B cell (primary cell): Measurements from ENCODE around the gene SRRM5. TPM values are rescaled to one million over a fixed set of nuclear protein-coding genes. Genes with fewer than 3 reads are reported as not detected.
"Not testable (repeated sequence)": the region's sequence is repeated elsewhere in the genome, so short reads cannot be mapped to it uniquely, and the experiment has no call there.

Experiments
- ATAC-seq: fragments of 200-7000 bp; cut with Tn5 transposase; one replicate; pipeline ENCODE4 v1.10.0; 2021; ENCODE audit warnings: low read depth, mild to moderate bottlenecking, moderate number of reproducible peaks, moderate library complexity
- CTCF ChIA-PET: fragments of 350-600 bp; sonication (Branson Sonifier 250); formaldehyde crosslinking; loops from one replicate; lab custom pipeline; 2021; ENCODE audit warnings: antibody characterized with exemption, inconsistent platforms; lab: Charles Lee
- POLR2A ChIA-PET: fragments of 350-600 bp; sonication (Branson Sonifier 250); formaldehyde crosslinking; loops from one replicate; lab custom pipeline; 2021; ENCODE audit warnings: antibody characterized with exemption; lab: Charles Lee
- DNase-seq: peaks from one replicate; pipeline ENCODE4 v3.0.0; 2013
- H2AFZ ChIP-seq: 2 replicates; pipeline ENCODE4 v1.6.1; 2012; ENCODE audit warnings: mild to moderate bottlenecking, low read depth, low read length; ENCODE audit not compliant: insufficient read depth, poor library complexity, severe bottlenecking
- H3K27ac ChIP-seq, 2 donors: 1 replicate in 1 of 2; 2 replicates in 1 of 2; pipeline ENCODE4 v1.5.1; 2012 to 2013; ENCODE audit warnings: low read length in 2 of 2, mild to moderate bottlenecking in 2 of 2, moderate library complexity in 1 of 2
- H3K27me3 ChIP-seq, 4 experiments: fragments of 200-600 bp in 1 of 4; sonication (generic) in 1 of 4; replicated peaks in 1 of 4; 1 replicate in 2 of 4; 2 replicates in 2 of 4; pipeline versions ENCODE4 v1.6.1 to v1.7.0; 2013 to 2016; ENCODE audit warnings: low read length in 3 of 4, mild to moderate bottlenecking in 2 of 4, mixed read lengths in 1 of 4, moderate library complexity in 1 of 4; ENCODE audit not compliant: insufficient read depth in 4 of 4, control insufficient read depth in 3 of 4; ENCODE audit errors: control extremely low read depth in 1 of 4
- H3K36me3 ChIP-seq, 2 experiments: replicated peaks in 1 of 2; 1 replicate in 1 of 2; 2 replicates in 1 of 2; pipeline versions ENCODE4 v1.6.1 to v1.7.1; 2013; ENCODE audit warnings: low read length in 1 of 2; ENCODE audit not compliant: insufficient read depth in 2 of 2, control insufficient read depth in 1 of 2; ENCODE audit errors: control extremely low read depth in 1 of 2, extremely low read depth in 1 of 2
- H3K4me1 ChIP-seq, 2 donors: fragments of 200-600 bp in 1 of 2; sonication (generic) in 1 of 2; 1 replicate in 1 of 2; 2 replicates in 1 of 2; pipeline versions ENCODE4 v1.5.1 to v1.6.1; 2013 to 2017; ENCODE audit warnings: low read length in 2 of 2; ENCODE audit not compliant: control insufficient read depth in 2 of 2, insufficient read depth in 2 of 2
- H3K4me2 ChIP-seq: replicated peaks from 2 replicates; pipeline ENCODE3; 2012; ENCODE audit warnings: mild to moderate bottlenecking, low read depth, low read length; ENCODE audit not compliant: poor library complexity, severe bottlenecking
- H3K4me3 ChIP-seq, 5 experiments: fragments of 200-600 bp in 1 of 5; sonication (generic) in 1 of 5; 1 replicate in 3 of 5; 2 replicates in 2 of 5; pipeline versions ENCODE4 v1.5.1 to v1.7.0; 2011 to 2016; ENCODE audit warnings: low read length in 4 of 5, mild to moderate bottlenecking in 4 of 5, low read depth in 2 of 5, control low read depth in 1 of 5, moderate library complexity in 1 of 5; ENCODE audit not compliant: insufficient read depth in 1 of 5; ENCODE audit errors: control extremely low read depth in 1 of 5, extremely low read depth in 1 of 5
- H3K79me2 ChIP-seq: fragments of 200-600 bp; sonication (generic); one replicate; pipeline ENCODE4 v1.6.0; 2016; ENCODE audit warnings: low read length; ENCODE audit not compliant: control insufficient read depth, insufficient read depth
- H3K9ac ChIP-seq: fragments of 200-600 bp; sonication (generic); 2 replicates; pipeline ENCODE4 v1.6.1; 2017; ENCODE audit warnings: mild to moderate bottlenecking, low read length, moderate library complexity
- H3K9me3 ChIP-seq, 3 donors: one replicate each; pipeline versions ENCODE4 v1.6.1 to v1.7.1; 2013; ENCODE audit warnings: low read length in 2 of 3; ENCODE audit not compliant: control insufficient read depth in 2 of 3, insufficient read depth in 1 of 3; ENCODE audit errors: control extremely low read depth in 1 of 3
- H4K20me1 ChIP-seq: 2 replicates; pipeline ENCODE4 v1.6.0; 2012; ENCODE audit warnings: mild to moderate bottlenecking, low read length; ENCODE audit not compliant: insufficient read depth, control insufficient read depth, poor library complexity, severe bottlenecking
- H3K27ac Mint-ChIP-seq: one replicate; pipeline ENCODE4 v1.8.0; 2021; ENCODE audit warnings: mixed read lengths
- H3K27me3 Mint-ChIP-seq: one replicate; pipeline ENCODE4 v1.8.0; 2021; ENCODE audit warnings: mixed read lengths
- H3K4me1 Mint-ChIP-seq: one replicate; pipeline ENCODE4 v1.8.0; 2021; ENCODE audit warnings: mixed read lengths
- H3K4me3 Mint-ChIP-seq: one replicate; pipeline ENCODE4 v1.8.0; 2021; ENCODE audit warnings: mixed read lengths
- H3K9me3 Mint-ChIP-seq: one replicate; pipeline ENCODE4 v1.8.0; 2022; ENCODE audit warnings: mixed read lengths; ENCODE audit not compliant: insufficient read depth
- EZH2 ChIP-seq: IDR thresholded peaks from 2 replicates; pipeline ENCODE4 v1.6.1; 2012; ENCODE audit warnings: borderline replicate concordance, low read depth, mild to moderate bottlenecking, moderate library complexity, low read length; ENCODE audit not compliant: insufficient read depth, poor library complexity, severe bottlenecking
- WGBS: methylation state at CpG from one replicate; pipeline ENCODE4 v1.1.5; 2013; ENCODE audit warnings: missing lambda C conversion rate; ENCODE audit not compliant: insufficient coverage; 5-methylcytosine and 5-hydroxymethylcytosine counted together
- intact Hi-C: fragments of 100-400 bp; cut with micrococcal nuclease; formaldehyde crosslinking; loops from one replicate; pipeline ENCODE4 v1.10.0; 2022
- polyA plus RNA-seq: library from polyadenylated mRNA; depleted of rRNA; stranded (reverse); fragments of >200 nt; gene quantifications from 2 replicates; pipeline ENCODE4 v1.2.3, GENCODE V29; 2012
- total RNA-seq, 2 donors: library from RNA; stranded (reverse); fragments of 120-200 nt in 1 of 2; gene quantifications; 1 replicate in 1 of 2; 2 replicates in 1 of 2; pipeline versions ENCODE4 v1.2.3 to v1.2.4, GENCODE V29; 2013 to 2022
- TF ChIP-seq, protein P1 (sequence below): fragments of 200-600 bp; IDR thresholded peaks from one replicate; pipeline ENCODE4 v1.8.0; 2022; ENCODE audit warnings: antibody characterized with exemption, mild to moderate bottlenecking

The SRRM5 gene
- total and polyA plus RNA-seq, 2 donors (not counting 1 experiment from before 2014, with no cell fraction given) = 0.64 to 1.4 TPM

GRCh38 chr19:43634506-43634871, 22.6 kb downstream of the SRRM5 start:
- H3K27ac Mint-ChIP-seq = no peak overlapping the region
- H3K79me2 ChIP-seq = no peaks in the 10 kb centered on the region
- H3K27me3 ChIP-seq = peaks cover 0 to 44% (median 13%) of the 10 kb centered on the region in 4 experiments

DNA sequence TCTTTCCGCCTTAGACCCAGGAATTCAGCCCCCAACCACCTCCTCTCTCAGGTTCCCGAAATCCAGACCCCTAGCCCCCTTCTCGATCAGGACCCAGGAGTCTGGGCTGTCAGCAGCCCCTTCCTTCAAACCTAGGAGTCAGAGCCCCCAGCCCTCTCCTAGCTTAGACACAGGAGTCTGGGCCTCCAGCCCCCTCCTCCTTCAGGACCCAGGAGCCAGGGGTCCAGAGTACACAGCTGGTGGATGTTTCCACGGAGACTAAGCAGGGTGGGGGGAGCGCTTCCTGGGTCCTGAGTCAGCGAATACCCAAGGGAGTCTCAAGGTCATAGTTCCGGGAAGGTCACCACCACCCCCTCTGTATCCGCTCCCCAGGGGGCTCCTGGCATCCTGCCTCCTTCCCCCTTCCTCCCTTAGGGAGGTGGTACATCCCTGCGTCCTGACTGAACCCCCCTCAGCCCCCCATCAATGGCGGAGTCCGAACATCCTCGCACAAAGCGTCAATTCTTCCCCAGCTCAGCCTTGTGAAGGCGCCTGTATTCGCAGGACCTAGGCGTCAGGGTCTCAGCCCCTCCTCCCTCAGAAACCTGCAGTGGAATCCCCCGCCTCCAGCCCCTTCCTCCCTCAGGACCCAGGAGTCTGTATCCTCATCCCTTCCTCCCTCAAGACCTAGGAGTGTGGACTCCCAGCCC, 23.1 kb downstream of the SRRM5 start:
- DNase-seq (no peak), ATAC-seq (no peak)
- H3K27ac ChIP-seq = no peak overlapping the region
- no peaks in the 10 kb centered on the region for H4K20me1 ChIP-seq
- H3K4me1 ChIP-seq = peaks cover 13 to 21% of the 10 kb centered on the region in 2 donors
- no peaks in the 10 kb centered on the region for H3K9me3 ChIP-seq
- peaks cover 35% of the 10 kb centered on the region for H3K27me3 Mint-ChIP-seq
- no peak overlapping the region for H2AFZ ChIP-seq
- H3K4me3 ChIP-seq = no peak overlapping the region
- no peaks in the 10 kb centered on the region for H3K36me3 ChIP-seq
- ChIA-PET POLR2A (interaction anchor here (0.6 kb wide), 1 partner anchor 99 kb away, joined by 5 read pairs; no protein-coding TSS in a partner anchor), CTCF (no interaction called here)
- no peak overlapping the region for H3K4me2 ChIP-seq
- H3K4me3 Mint-ChIP-seq = no peak overlapping the region
- intact Hi-C loops = no loop called here
- no peaks in the 10 kb centered on the region for H3K9me3 Mint-ChIP-seq
- H3K27me3 ChIP-seq = peaks cover 0 to 45% (median 13%) of the 10 kb centered on the region in 4 experiments
- H3K27ac Mint-ChIP-seq = no peak overlapping the region
- H3K79me2 ChIP-seq = no peaks in the 10 kb centered on the region
- TF ChIP-seq, protein P1, sequence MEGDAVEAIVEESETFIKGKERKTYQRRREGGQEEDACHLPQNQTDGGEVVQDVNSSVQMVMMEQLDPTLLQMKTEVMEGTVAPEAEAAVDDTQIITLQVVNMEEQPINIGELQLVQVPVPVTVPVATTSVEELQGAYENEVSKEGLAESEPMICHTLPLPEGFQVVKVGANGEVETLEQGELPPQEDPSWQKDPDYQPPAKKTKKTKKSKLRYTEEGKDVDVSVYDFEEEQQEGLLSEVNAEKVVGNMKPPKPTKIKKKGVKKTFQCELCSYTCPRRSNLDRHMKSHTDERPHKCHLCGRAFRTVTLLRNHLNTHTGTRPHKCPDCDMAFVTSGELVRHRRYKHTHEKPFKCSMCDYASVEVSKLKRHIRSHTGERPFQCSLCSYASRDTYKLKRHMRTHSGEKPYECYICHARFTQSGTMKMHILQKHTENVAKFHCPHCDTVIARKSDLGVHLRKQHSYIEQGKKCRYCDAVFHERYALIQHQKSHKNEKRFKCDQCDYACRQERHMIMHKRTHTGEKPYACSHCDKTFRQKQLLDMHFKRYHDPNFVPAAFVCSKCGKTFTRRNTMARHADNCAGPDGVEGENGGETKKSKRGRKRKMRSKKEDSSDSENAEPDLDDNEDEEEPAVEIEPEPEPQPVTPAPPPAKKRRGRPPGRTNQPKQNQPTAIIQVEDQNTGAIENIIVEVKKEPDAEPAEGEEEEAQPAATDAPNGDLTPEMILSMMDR = no peak
- TF ChIP-seq EZH2 = no peak
- H3K9ac ChIP-seq = no peak overlapping the region
- WGBS = 30% methylated on average over 15 of the region's 17 CpGs
- peaks cover 17% of the 10 kb centered on the region for H3K4me1 Mint-ChIP-seq

More at GRCh38 chr19:43634506-43634871, 22.6 kb downstream of the SRRM5 start:
- 63% methylated on average over 2 of the region's 5 CpGs for WGBS
- Histone ChIP-seq H3K4me1 (peaks cover 12 to 18% of the 10 kb centered on the region in 2 donors), H3K27ac (no peak overlapping the region), H3K4me3 (no peak overlapping the region), H2AFZ (no peak overlapping the region), H3K36me3 (no peaks in the 10 kb centered on the region), H3K9ac (no peak overlapping the region), H3K4me2 (no peak overlapping the region), H4K20me1 (no peaks in the 10 kb centered on the region), H3K9me3 (no peaks in the 10 kb centered on the region)
- ATAC-seq = no peak
- no peak for DNase-seq
- peaks cover 15% of the 10 kb centered on the region for H3K4me1 Mint-ChIP-seq
- intact Hi-C loops = no loop called here
- no peaks in the 10 kb centered on the region for H3K9me3 Mint-ChIP-seq
- H3K4me3 Mint-ChIP-seq = no peak overlapping the region
- TF ChIP-seq, protein P1 = no peak
- no peak for TF ChIP-seq EZH2
- peaks cover 35% of the 10 kb centered on the region for H3K27me3 Mint-ChIP-seq
- ChIA-PET POLR2A (no interaction called here), CTCF (no interaction called here)

DNA sequence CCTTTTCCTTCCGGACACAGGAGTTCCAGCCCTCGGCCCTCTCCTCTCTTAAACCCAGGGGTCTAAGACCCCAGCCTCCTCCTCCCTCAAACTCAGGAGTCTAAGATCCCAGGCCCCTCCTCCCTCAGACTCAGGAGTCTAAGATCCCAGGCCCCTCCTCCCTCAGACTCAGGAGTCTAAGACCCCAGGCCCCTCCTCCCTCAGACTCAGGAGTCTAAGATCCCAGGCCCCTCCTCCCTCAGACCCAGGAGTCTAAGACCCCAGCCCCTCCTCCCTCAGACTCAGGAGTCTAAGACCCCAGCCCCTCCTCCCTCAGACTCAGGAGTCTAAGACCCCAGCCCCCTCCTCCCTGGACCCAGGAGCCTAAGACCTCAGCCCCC, 23.7 kb downstream of the SRRM5 start:
- H3K27ac ChIP-seq, H3K9me3 Mint-ChIP-seq, H3K9me3 ChIP-seq, intact Hi-C loops, H3K4me3 Mint-ChIP-seq, POLR2A ChIA-PET, H3K4me2 ChIP-seq, H3K4me3 ChIP-seq, DNase-seq, CTCF ChIA-PET, H3K79me2 ChIP-seq, H3K9ac ChIP-seq, ATAC-seq, H3K36me3 ChIP-seq, H2AFZ ChIP-seq, H3K27ac Mint-ChIP-seq, H4K20me1 ChIP-seq: not testable (repeated sequence)
- Histone ChIP-seq H3K4me1 (peaks cover 18 to 26% of the 10 kb centered on the region in 2 donors), H3K27me3 (peaks cover 0 to 50% (median 16%) of the 10 kb centered on the region in 4 experiments)
- Mint-ChIP-seq H3K27me3 (peaks cover 37% of the 10 kb centered on the region), H3K4me1 (peaks cover 20% of the 10 kb centered on the region)
- 61% methylated on average over 2 of the region's 2 CpGs for WGBS
